MG63 (cell line): ENCODE results near the gene PSAPL1. TPM values are rescaled to one million over a fixed set of nuclear protein-coding genes. Genes with fewer than 3 reads are reported as not detected.
A peak's percentile ranks its signal among the peaks of the same experiment; 100 is the strongest.
"Not testable (repeated sequence)": the region's sequence is repeated elsewhere in the genome, so short reads cannot be mapped to it uniquely, and the experiment has no call there.

Source experiments
- DNase-seq: peaks from one replicate; pipeline ENCODE4 v3.0.0-alpha.2; 2020
- H3K27me3 ChIP-seq: fragments of 250-450 bp; sonication (Bioruptor Pico); 2 replicates; pipeline ENCODE4 v1.5.1; 2020; ENCODE audit warnings: mild to moderate bottlenecking, moderate library complexity
- H3K36me3 ChIP-seq: fragments of 250-450 bp; sonication (Bioruptor Pico); 2 replicates; pipeline ENCODE4 v1.5.1; 2020; ENCODE audit warnings: mild to moderate bottlenecking, moderate library complexity
- H3K4me3 ChIP-seq: fragments of 250-450 bp; sonication (Bioruptor Pico); 2 replicates; pipeline ENCODE4 v1.5.1; 2020; ENCODE audit warnings: mild to moderate bottlenecking, moderate library complexity
- H3K9me3 ChIP-seq: fragments of 250-450 bp; sonication (Bioruptor Pico); 2 replicates; pipeline ENCODE4 v1.5.1; 2020; ENCODE audit warnings: mild to moderate bottlenecking, moderate library complexity
- total RNA-seq: library from RNA; depleted of rRNA; stranded (reverse); fragments of >200 nt; shearing (Covaris generic); gene quantifications from 2 replicates; pipeline ENCODE4 v1.2.3, GENCODE V29; 2014; ENCODE audit warnings: low replicate concordance

Gene PSAPL1
- total RNA-seq, 1 experiment from 2014 or later, result not detected

DNA sequence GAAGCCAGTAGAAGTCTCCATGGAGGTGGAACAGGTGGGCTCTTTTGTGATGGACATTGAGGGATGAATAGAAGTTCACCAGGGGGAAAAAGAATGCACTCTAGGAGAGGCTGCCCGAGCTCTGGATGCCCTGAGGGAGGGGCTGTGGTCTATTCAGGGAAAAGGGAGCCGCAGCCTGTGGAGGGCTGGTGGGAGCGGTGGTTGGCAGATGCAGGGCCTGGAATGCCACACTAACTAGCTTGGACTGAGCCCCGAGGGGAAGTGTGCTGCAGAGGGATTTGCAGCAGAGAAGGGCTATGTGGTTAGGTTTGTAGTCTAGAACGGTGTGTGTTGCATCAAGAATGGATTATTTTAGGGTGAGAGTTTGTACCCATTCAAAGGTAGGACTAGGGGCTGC lies 29.5 kb upstream of the PSAPL1 start:
- H3K9me3 ChIP-seq, result no peaks in the 10 kb centered on the region
- H3K4me3 ChIP-seq, result no peak overlapping the region
- H3K36me3 ChIP-seq, result no peaks in the 10 kb centered on the region
- no peaks in the 10 kb centered on the region for H3K27me3 ChIP-seq
- DNase-seq, result no peak

GRCh38 chr4:7463566-7464258 lies 29.0 kb upstream of the PSAPL1 start:
- H3K36me3 ChIP-seq, result no peaks in the 10 kb centered on the region
- no peaks in the 10 kb centered on the region for H3K27me3 ChIP-seq
- H3K9me3 ChIP-seq, result no peaks in the 10 kb centered on the region
- no peak overlapping the region for H3K4me3 ChIP-seq
- no peak for DNase-seq

DNA sequence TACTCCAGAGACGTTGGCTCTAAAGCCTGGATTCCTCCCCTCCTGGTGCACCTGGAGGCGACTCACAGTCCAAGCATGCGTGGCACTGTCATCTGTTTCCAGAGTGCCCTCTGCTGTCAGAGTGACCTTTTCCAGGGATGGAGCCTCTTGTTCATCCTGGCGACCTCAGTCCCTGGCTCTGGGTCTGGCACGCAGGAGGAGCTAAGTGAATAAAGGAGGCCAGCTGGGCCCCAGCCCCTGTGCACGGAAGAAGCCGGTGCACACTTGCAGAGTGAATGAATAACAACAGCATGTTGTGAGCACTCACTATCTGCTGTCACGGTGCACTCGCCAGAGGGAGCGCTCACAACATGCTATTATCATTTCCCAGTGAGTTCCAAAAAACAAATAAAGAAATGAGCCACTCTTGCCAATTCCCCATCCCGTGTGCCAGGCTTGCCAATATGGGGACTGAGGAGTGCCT lies 27.8 kb upstream of the PSAPL1 start:
- peak; percentile 9 for DNase-seq
- H3K4me3 ChIP-seq, result no peak overlapping the region
- H3K9me3 ChIP-seq, result no peaks in the 10 kb centered on the region
- no peaks in the 10 kb centered on the region for H3K36me3 ChIP-seq
- no peaks in the 10 kb centered on the region for H3K27me3 ChIP-seq

DNA sequence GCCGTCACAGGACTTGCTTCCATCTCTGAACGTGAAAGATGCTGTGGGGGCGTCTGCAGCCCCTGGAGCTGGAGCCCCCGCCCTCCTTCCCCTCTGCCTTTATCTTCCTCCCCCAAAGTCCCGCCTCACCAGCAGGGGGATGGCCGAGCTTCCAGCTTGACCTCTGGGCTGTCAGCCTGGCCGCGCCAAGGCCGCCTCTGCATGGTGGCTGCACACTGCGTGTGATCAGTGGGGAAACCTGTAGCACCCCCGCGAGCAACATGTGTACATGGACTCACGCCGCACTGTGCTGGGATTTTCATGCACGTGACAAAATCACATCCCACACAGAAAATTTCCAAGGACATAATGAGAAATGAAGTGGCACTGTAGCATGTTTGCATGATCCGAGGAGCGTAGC lies 26.5 kb upstream of the PSAPL1 start:
- Histone ChIP-seq H3K4me3 (no peak overlapping the region), H3K9me3 (no peaks in the 10 kb centered on the region), H3K36me3 (no peaks in the 10 kb centered on the region), H3K27me3 (no peaks in the 10 kb centered on the region)
- DNase-seq, result no peak

DNA sequence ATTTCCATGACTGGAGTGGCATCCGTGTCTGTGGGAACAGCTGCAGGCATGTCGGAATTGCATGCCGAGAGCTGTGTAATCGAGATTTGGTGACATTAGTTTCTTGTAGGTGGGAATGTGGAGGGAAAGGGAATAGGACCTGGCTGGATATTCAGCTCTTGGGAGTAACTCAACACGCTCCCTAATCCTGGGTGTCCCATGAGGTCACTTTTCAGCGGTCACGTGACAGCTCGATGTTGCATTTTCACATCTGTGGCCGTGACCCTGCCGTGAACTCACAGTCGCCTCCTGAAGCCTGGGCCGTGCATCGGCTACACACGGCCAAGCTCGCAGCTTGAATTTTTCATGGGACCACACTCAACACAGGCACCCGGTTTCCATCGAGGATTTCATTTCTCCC lies 25.8 kb upstream of the PSAPL1 start:
- no peaks in the 10 kb centered on the region for H3K27me3 ChIP-seq
- no peaks in the 10 kb centered on the region for H3K9me3 ChIP-seq
- DNase-seq, result no peak
- H3K4me3 ChIP-seq, result no peak overlapping the region
- H3K36me3 ChIP-seq, result no peaks in the 10 kb centered on the region

GRCh38 chr4:7459471-7459870 lies 24.7 kb upstream of the PSAPL1 start:
- no peaks in the 10 kb centered on the region for H3K9me3 ChIP-seq
- no peaks in the 10 kb centered on the region for H3K36me3 ChIP-seq
- H3K27me3 ChIP-seq, result no peaks in the 10 kb centered on the region
- no peak overlapping the region for H3K4me3 ChIP-seq
- DNase-seq, result no peak

DNA sequence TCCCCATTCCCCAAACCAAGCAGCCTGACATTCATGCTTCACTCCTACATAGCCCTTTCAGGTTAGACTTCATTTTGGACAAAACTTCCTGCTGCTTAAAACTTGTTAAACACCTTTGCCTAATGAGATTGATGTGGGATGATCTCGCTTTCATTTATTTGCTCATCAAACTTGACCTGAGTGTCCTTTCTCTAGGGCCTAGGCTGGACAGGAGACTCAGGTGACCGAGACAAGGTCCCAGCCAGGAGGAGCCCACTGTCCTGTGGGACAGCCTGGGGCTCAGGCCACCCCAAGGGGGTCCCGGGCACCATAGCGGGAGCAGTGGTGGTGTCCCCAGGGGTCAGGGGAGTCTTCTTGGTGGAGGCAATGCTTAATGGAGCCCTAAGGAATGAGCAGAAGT lies 23.7 kb upstream of the PSAPL1 start:
- Histone ChIP-seq H3K36me3 (no peaks in the 10 kb centered on the region), H3K4me3 (no peak overlapping the region), H3K9me3 (no peaks in the 10 kb centered on the region), H3K27me3 (no peaks in the 10 kb centered on the region)
- DNase-seq, result no peak

- H3K36me3 ChIP-seq, result no peaks in the 10 kb centered on the region
- DNase-seq, result no peak
- no peaks in the 10 kb centered on the region for H3K27me3 ChIP-seq
- no peaks in the 10 kb centered on the region for H3K9me3 ChIP-seq
- no peak overlapping the region for H3K4me3 ChIP-seq
These were observed 23.3 kb upstream of the PSAPL1 start for GRCh38 chr4:7458066-7458425.

- DNase-seq, result no peak
- Histone ChIP-seq H3K9me3 (no peaks in the 10 kb centered on the region), H3K4me3 (no peak overlapping the region), H3K36me3 (no peaks in the 10 kb centered on the region), H3K27me3 (no peaks in the 10 kb centered on the region)
These were observed 22.7 kb upstream of the PSAPL1 start for GRCh38 chr4:7457201-7458065.

GRCh38 chr4:7452802-7453201 lies 18.1 kb upstream of the PSAPL1 start:
- not testable (repeated sequence) for DNase-seq, H3K4me3 ChIP-seq, H3K36me3 ChIP-seq, H3K9me3 ChIP-seq, H3K27me3 ChIP-seq

DNA sequence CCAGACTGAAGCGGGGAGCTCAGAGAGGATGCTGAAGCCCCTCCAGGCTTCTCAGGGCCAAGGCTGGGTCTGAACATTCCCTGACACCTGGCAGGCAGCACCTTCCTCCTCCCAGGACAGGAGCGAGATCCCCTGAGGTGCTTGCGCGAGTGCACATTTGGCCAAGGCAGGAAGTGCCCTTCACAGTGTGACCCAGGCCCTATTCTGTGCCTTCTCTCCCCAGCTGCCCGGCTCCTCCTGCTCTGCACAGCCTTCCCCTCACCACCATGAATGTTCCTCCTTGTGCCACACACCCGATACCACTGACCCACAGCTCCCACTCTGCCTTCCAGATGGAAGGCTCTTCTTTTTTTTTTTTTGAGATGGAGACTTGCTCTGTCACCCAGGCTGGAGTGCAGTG lies 17.1 kb upstream of the PSAPL1 start:
- no peaks in the 10 kb centered on the region for H3K9me3 ChIP-seq
- H3K36me3 ChIP-seq, result no peaks in the 10 kb centered on the region
- DNase-seq, result no peak
- H3K27me3 ChIP-seq, result no peaks in the 10 kb centered on the region
- no peak overlapping the region for H3K4me3 ChIP-seq

DNA sequence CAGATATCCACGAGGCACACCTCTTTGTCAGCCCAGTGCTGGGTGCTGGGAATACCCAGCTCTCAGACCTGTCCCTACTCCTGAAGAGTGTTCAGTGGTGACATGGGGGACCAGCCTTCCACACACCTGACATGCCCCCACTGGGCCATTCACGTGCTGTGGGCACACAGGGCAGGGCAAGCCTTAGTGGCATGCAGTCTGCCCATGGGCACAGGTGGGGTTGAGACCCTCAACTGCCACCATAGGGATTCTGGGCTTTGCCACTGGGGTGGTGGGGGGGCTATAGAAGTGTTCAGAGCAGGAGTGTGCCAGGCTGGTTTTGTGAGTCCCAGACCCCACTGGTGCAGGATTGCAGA lies 16.7 kb upstream of the PSAPL1 start:
- Histone ChIP-seq H3K36me3 (no peaks in the 10 kb centered on the region), H3K27me3 (no peaks in the 10 kb centered on the region), H3K4me3 (no peak overlapping the region), H3K9me3 (no peaks in the 10 kb centered on the region)
- no peak for DNase-seq

- Histone ChIP-seq H3K36me3 (no peaks in the 10 kb centered on the region), H3K4me3 (no peak overlapping the region)
- no peak for DNase-seq
These were observed 16.2 kb upstream of the PSAPL1 start for GRCh38 chr4:7450775-7451433.

GRCh38 chr4:7448036-7448435 lies 13.3 kb upstream of the PSAPL1 start:
- H3K4me3 ChIP-seq, result no peak overlapping the region

More at GRCh38 chr4:7450775-7451433, 16.2 kb upstream of the PSAPL1 start:
- Histone ChIP-seq H3K9me3 (no peaks in the 10 kb centered on the region), H3K27me3 (no peaks in the 10 kb centered on the region)

DNA sequence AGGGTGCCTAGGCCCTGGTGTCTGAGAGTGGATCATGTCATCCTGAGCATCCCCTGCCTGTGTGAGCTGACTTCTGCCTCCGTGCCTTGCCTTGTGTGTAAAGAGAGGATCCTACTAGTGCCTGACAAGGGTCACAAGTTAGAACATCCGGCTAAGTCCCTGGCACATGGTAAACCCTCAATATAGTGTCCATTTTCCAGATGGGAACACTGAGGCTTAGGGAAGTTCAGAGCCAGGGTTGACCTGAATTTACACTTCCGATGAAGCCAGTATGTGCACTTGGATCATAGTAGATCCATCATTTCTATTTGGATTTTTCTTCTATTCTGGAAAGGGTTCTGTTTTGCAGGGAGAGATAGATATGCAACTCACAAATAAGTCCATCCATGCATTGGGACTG lies 12.5 kb upstream of the PSAPL1 start:
- Histone ChIP-seq H3K9me3 (no peaks in the 10 kb centered on the region), H3K4me3 (no peak overlapping the region)
- no peak for DNase-seq

More at GRCh38 chr4:7448036-7448435, 13.3 kb upstream of the PSAPL1 start:
- no peaks in the 10 kb centered on the region for H3K9me3 ChIP-seq
- H3K36me3 ChIP-seq, result no peaks in the 10 kb centered on the region
- no peak for DNase-seq
- H3K27me3 ChIP-seq, result no peaks in the 10 kb centered on the region

DNA sequence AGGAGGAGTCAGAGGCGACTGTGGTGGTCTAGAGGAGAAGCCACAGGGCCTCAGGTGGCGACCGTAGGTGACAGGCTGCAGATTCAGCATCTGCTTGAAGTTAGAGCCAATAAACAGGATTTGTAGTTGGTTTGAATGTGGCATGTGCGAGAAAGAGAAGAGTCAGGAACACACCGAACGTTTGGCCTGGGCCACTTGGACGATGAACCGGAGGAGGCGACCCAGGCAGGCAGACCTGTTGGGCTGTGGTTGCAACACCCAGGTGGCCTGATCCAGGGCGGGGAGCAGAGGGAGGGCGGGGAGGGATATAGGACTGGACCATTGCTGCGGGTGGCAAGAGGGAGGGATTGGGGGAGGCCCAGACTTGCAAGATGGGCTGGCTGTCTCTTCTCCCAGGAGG lies 10.0 kb upstream of the PSAPL1 start:
- Histone ChIP-seq H3K9me3 (no peaks in the 10 kb centered on the region), H3K4me3 (no peak overlapping the region), H3K27me3 (no peaks in the 10 kb centered on the region), H3K36me3 (no peaks in the 10 kb centered on the region)
- DNase-seq, result no peak

More for the DNA sequence above, 12.5 kb upstream of the PSAPL1 start:
- no peaks in the 10 kb centered on the region for H3K36me3 ChIP-seq
- H3K27me3 ChIP-seq, result no peaks in the 10 kb centered on the region

GRCh38 chr4:7444314-7444713 lies 9.6 kb upstream of the PSAPL1 start:
- no peak overlapping the region for H3K4me3 ChIP-seq
- DNase-seq, result no peak
- H3K9me3 ChIP-seq, result no peaks in the 10 kb centered on the region
- H3K27me3 ChIP-seq, result no peaks in the 10 kb centered on the region
- no peaks in the 10 kb centered on the region for H3K36me3 ChIP-seq
